Brain microvascular endothelial cell (primary cell): ENCODE data around the gene PINK1.

Source experiments
- DNase-seq: peaks from one replicate; pipeline ENCODE4 v3.0.0-alpha.2; 2020
- H3K27ac ChIP-seq: fragments of 250-450 bp; sonication (Bioruptor Pico); 2 replicates; pipeline ENCODE4 v1.5.1; 2020; ENCODE audit warnings: mild to moderate bottlenecking, moderate library complexity
- H3K27me3 ChIP-seq: fragments of 250-450 bp; sonication (Bioruptor Pico); replicated peaks from 2 replicates; pipeline ENCODE4 v1.5.1; 2020; ENCODE audit warnings: mild to moderate bottlenecking
- H3K36me3 ChIP-seq: fragments of 250-450 bp; sonication (Bioruptor Pico); replicated peaks from 2 replicates; pipeline ENCODE4 v1.5.1; 2020; ENCODE audit warnings: mild to moderate bottlenecking
- H3K4me3 ChIP-seq: 2 replicates; pipeline ENCODE4 v1.5.1; 2011; ENCODE audit warnings: low read depth, mild to moderate bottlenecking, control low read depth, low read length, moderate library complexity
- CTCF ChIP-seq: IDR thresholded peaks from 2 replicates; pipeline ENCODE4 v1.5.1; 2011; ENCODE audit warnings: low read depth, mild to moderate bottlenecking, moderate library complexity, low read length, control low read depth, inconsistent platforms; ENCODE audit errors: missing control alignments
- in situ Hi-C: cut with HindIII; loops from 2 replicates; pipeline ENCODE4 v1.10.0; 2017; ENCODE audit warnings: low sequenced_read_pairs, low pct_ligation_motif_present

The PINK1 gene

GRCh38 chr1:20633190-20634064, at the start of gene PINK1:
TSS of gene PINK1 (plus strand) at chr1:20633458. CDS start at chr1:20633549, 91 bp downstream.
- peak within 1 kb of the TSS; percentile 72 for H3K4me3 ChIP-seq
- peak; percentile 81 for TF ChIP-seq CTCF
- DNase-seq, result peak; percentile 60
- in situ Hi-C loops, result no loop called here
- no peaks in the 10 kb centered on the region for H3K27me3 ChIP-seq
- H3K36me3 ChIP-seq, result peaks cover 3% of the 10 kb centered on the region
- H3K27ac ChIP-seq, result peak within 1 kb of the TSS; percentile 30

GRCh38 chr1:20584890-20585289, 48.4 kb upstream of the PINK1 start:
- TF ChIP-seq CTCF, result no peak
- no peak for DNase-seq
- in situ Hi-C loops, result no loop called here

GRCh38 chr1:20586953-20587660, 46.2 kb upstream of the PINK1 start:
- DNase-seq, result no peak
- peak; percentile 32 for TF ChIP-seq CTCF
- no peak overlapping the region for H3K27ac ChIP-seq
- no peaks in the 10 kb centered on the region for H3K36me3 ChIP-seq
- H3K27me3 ChIP-seq, result no peaks in the 10 kb centered on the region
- in situ Hi-C loops, result no loop called here
- H3K4me3 ChIP-seq, result no peak overlapping the region

More at GRCh38 chr1:20584890-20585289, 48.4 kb upstream of the PINK1 start:
- Histone ChIP-seq H3K36me3 (no peaks in the 10 kb centered on the region), H3K4me3 (no peak overlapping the region), H3K27me3 (no peaks in the 10 kb centered on the region), H3K27ac (no peak overlapping the region)

- DNase-seq, result peak; percentile 43
- TF ChIP-seq CTCF, result no peak
- Histone ChIP-seq H3K4me3 (no peak overlapping the region), H3K27ac (no peak overlapping the region), H3K36me3 (no peaks in the 10 kb centered on the region), H3K27me3 (no peaks in the 10 kb centered on the region)
- in situ Hi-C loops, result no loop called here
Measured at GRCh38 chr1:20587661-20588053, 45.6 kb upstream of the PINK1 start.

- no peaks in the 10 kb centered on the region for H3K27me3 ChIP-seq
- in situ Hi-C loops, result no loop called here
- no peak within 1 kb of the TSS for H3K27ac ChIP-seq
- no peak within 1 kb of the TSS for H3K4me3 ChIP-seq
- no peak for TF ChIP-seq CTCF
- DNase-seq, result no peak
- no peaks in the 10 kb centered on the region for H3K36me3 ChIP-seq
Measured at GRCh38 chr1:20588634-20589225, 44.5 kb upstream of the PINK1 start, which contains the start of gene CDA. TSS of gene CDA (plus strand) at chr1:20589097. CDS start at chr1:20589130, 33 bp downstream.
